Omental fat pad (tissue), 4 donors: ENCODE measurements around the gene GNMT. TPM values are rescaled to one million over a fixed set of nuclear protein-coding genes. Genes with fewer than 3 reads are reported as not detected.
"Not testable (repeated sequence)": the region's sequence is repeated elsewhere in the genome, so short reads cannot be mapped to it uniquely, and the experiment has no call there.

Experiments used
- ATAC-seq: fragments of 150-250 bp; one replicate; pipeline ENCODE4 v1.9.1; 2016; ENCODE audit warnings: mild to moderate bottlenecking, moderate library complexity; ENCODE audit not compliant: low FRiP score
- DNase-seq: peaks from one replicate; pipeline ENCODE4 v3.0.0-alpha.2; 2019; ENCODE audit warnings: low spot score
- total RNA-seq, 4 donors: library from RNA; depleted of rRNA; stranded (reverse); fragments of >200 nt; gene quantifications; one replicate each; pipeline ENCODE4 v1.1.0, GENCODE V29; 2016
- TF ChIP-seq, protein P1 (sequence below), 3 donors: fragments of 450-650 bp; IDR thresholded peaks; one replicate each; pipeline ENCODE4 v1.5.1; 2016 to 2017; ENCODE audit warnings: antibody characterized with exemption in 3 of 3, mild to moderate bottlenecking in 3 of 3, moderate library complexity in 2 of 3

GNMT gene
- total RNA-seq, 4 donors from 2014 or later = 0.84 to 1.1 (median 1.0) TPM; not detected in 1

DNA sequence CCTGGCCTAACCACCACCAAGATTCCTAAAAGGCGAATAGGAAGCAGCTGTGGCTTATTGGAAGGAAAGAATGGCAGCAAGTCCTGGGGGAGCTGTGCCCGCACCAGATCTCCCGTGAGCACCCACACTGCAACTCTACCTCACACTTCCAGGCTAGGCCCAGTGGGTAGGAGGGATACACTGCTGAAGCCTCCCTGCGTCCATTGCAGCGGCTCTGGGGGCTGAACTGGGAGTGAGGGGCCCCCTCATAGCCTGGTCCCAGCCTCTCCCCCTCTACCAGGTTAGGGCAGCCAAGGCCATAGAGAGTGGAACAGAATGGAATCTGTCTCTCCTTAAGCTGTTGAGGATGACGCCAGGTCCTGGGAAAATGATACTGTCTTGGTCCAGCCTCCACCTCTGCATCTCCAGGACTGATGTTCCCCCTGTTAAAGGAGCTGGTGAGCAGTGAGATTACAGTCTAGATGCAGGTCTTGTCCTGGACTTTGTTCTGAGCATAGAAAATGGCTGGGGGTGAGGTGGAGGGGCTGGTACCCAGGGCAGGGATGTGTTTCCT is 20.0 kb upstream of the GNMT start:
- no peak for ATAC-seq
- TF ChIP-seq, protein P1, sequence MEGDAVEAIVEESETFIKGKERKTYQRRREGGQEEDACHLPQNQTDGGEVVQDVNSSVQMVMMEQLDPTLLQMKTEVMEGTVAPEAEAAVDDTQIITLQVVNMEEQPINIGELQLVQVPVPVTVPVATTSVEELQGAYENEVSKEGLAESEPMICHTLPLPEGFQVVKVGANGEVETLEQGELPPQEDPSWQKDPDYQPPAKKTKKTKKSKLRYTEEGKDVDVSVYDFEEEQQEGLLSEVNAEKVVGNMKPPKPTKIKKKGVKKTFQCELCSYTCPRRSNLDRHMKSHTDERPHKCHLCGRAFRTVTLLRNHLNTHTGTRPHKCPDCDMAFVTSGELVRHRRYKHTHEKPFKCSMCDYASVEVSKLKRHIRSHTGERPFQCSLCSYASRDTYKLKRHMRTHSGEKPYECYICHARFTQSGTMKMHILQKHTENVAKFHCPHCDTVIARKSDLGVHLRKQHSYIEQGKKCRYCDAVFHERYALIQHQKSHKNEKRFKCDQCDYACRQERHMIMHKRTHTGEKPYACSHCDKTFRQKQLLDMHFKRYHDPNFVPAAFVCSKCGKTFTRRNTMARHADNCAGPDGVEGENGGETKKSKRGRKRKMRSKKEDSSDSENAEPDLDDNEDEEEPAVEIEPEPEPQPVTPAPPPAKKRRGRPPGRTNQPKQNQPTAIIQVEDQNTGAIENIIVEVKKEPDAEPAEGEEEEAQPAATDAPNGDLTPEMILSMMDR (IDR thresholded peaks at IDR 0.05) = no peak
- DNase-seq = no peak

DNA sequence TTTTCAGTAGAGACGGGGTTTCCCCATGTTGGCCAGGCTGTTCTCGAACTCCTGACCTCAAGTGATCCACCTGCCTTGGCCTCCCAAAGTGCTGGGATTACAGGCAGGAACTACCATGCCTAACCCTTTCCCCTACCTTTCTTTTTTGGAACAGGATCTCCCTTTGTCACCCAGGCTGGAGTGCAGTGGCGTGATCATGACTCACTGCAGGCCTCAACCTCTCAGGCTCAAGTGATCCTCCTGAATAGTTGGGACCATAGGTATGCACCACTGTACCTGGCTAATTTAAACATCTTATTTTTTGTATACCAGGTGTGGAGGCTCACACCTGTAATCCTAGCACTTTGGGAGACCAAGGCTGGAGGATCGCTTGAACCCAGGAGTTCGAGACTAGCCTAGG is 19.2 kb upstream of the GNMT start:
- not testable (repeated sequence) for DNase-seq, ATAC-seq

DNA sequence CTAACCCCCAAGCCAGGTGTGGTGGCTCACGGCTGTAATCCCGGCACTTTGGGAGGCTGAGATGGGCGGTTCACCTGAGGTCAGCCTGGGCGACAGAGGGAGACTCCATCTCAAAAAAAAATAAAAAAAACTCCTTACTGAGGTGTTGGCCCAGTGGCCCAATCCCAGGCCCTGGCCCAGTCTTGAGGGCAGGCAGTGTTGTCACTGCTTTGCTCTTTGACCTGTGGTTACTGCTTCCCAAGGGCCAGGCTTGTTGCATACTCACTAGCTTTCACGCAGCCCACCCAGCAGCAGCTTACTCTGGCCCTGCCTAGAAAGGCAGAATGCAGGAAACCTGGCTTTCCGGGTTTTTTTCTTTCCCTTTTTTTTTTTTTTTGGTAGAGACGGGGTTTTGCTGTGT is 18.1 kb upstream of the GNMT start:
- ATAC-seq = no peak
- TF ChIP-seq, protein P1 (IDR thresholded peaks at IDR 0.05) = no peak
- DNase-seq = no peak

DNA sequence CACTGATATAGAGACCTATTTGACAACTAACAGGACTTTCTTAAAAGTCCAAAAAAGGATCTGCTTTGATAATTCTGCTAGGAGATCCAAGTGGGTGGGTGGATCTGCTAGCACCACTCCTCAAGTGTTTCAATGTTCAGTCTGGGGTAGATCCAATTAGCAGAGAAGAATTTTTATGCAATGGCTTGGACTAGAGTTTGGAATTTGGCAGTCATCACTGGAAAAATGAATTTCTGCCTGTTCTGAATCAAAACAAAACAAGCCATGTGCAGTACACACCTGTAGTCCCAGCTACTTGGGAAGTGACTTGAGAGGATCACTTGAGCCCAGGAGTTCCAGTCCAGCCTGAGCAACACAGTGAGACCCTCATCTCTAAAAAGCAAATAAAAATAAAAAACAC is 12.6 kb upstream of the GNMT start:
- TF ChIP-seq, protein P1 (IDR thresholded peaks at IDR 0.05) = no peak
- ATAC-seq (no peak), DNase-seq (no peak)

DNA sequence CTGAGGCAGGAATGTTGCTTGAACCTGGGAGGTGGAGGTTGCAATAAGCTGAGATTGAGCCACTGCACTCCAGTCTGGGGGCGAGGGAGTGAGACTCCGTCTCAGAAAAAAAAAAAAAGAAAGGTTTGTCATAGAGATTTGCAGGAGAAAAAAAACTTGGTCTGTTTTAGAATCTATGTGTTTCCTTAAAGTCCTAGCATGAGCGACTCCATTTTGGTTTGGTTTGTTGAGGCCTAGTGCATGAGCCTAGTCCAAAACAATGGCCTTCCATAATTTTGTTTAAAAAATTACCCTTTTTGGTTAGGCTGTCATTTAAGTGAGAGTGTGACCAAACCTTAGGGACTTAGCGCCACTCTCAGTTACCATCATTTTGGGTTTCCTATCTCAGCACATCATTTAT is 8.2 kb upstream of the GNMT start:
- no peak for ATAC-seq
- TF ChIP-seq, protein P1 (IDR thresholded peaks at IDR 0.05) = no peak

DNA sequence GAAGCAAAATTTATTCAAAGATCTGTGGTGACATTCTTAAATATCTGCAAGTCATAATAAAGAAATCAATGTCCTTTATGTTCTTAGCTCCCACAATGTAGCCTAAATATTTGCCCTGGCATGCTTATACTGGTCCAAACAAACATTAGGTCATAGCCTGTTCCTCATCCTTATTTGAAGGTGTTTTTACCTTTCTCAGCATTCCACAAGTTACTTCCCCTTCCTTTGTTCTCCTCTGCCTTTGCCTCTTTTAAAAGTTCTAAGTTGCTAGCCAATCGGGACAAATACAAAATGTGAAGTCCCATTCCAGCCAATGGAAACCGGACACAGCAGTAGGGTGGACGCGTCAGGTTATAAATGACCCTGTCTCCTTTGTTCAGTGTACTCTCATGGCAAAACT is 6.1 kb upstream of the GNMT start:
- DNase-seq, ATAC-seq: not testable (repeated sequence)

More for the DNA sequence above, 8.2 kb upstream of the GNMT start:
- DNase-seq = no peak

DNA sequence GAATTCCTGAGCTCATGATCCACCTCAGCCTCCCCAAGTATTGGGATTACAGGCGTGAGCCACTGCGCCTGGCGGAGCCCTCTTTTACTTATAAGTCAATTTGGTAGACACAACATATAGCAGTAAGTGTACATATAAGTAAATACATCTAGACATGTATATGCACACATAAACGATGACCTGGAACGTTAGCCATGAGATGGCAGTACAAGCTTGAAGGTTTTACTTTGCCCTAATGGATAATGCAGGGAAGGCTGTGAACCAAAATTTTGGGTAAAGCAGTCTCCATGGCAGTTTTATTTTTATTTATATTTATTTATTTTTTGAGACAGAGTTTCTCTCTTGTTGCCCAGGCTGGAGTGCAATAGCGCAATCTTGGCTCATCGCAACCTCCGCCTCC is 2.4 kb upstream of the GNMT start:
- no peak for DNase-seq
- TF ChIP-seq, protein P1 (IDR thresholded peaks at IDR 0.05) = no peak
- no peak for ATAC-seq

DNA sequence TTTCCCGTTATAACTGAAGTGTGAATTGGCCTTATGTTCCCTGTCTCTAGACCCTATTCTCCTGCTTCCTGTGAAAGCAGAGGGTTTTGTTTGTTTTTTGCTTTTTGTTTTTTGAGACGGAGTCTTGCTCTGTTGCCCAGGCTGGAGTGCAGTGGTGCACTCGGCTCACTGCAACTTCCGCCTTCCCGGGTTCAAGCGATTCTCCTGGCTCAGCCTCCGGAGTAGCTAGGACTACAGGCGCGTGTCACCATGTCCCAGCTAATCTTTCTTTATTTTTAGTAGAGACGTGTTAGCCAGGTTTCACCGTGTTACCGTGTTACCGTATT is 674 bp upstream of the GNMT start:
- TF ChIP-seq, protein P1 (IDR thresholded peaks at IDR 0.05) = no peak
- DNase-seq = no peak
- no peak for ATAC-seq
